Astrocyte of the cerebellum (primary cell): Measurements from ENCODE around the gene DNASE2.
"Not testable (repeated sequence)": the region's sequence is repeated elsewhere in the genome, so short reads cannot be mapped to it uniquely, and the experiment has no call there.

Experiments used
- DNase-seq: peaks from one replicate; pipeline ENCODE4 v3.0.0-alpha.2; 2011; ENCODE audit warnings: low read depth
- H3K4me3 ChIP-seq: 2 replicates; pipeline ENCODE4 v1.5.1; 2011; ENCODE audit warnings: mild to moderate bottlenecking, low read depth, low read length, moderate library complexity
- in situ Hi-C: cut with HindIII; loops from 2 replicates; pipeline ENCODE4 v1.10.0; 2017; ENCODE audit warnings: low sequenced_read_pairs
- TF ChIP-seq, protein P1 (sequence below): IDR thresholded peaks from 2 replicates; pipeline ENCODE4 v1.5.1; 2012; ENCODE audit warnings: low read length, low read depth, moderate library complexity, mild to moderate bottlenecking; ENCODE audit errors: missing control alignments

DNASE2 gene, protein sequence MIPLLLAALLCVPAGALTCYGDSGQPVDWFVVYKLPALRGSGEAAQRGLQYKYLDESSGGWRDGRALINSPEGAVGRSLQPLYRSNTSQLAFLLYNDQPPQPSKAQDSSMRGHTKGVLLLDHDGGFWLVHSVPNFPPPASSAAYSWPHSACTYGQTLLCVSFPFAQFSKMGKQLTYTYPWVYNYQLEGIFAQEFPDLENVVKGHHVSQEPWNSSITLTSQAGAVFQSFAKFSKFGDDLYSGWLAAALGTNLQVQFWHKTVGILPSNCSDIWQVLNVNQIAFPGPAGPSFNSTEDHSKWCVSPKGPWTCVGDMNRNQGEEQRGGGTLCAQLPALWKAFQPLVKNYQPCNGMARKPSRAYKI

DNA sequence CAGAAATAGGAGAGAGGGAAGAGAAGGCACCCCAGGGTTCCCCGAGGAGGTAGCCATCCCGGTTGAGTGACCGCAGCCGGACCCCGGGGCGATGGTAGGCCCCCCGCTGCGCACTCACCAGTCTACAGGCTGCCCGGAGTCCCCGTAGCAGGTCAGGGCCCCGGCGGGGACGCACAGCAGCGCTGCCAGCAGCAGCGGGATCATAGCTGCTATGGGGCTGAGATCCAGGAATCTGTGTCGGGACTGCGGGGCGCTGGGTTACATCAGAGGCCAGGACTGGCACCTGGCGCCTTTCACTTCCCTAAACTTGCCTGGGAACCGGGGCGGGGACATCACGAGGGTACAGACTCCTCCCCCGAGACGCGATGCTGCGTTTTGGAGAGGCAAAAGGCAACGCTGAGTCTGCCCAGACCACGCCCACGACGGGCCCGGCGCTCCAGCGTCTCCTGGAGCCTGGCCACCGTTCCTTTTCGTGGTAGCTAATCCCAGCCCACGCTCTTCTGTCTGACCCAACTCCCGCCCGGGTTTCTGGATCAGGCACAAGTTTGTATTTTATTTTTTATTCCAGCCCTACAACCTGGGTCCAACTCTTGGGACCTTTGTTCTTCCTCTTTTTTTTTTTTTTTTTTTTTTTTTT is at the start of gene DNASE2:
DNASE2 (minus strand) TSS at position 278 of the 637 bp plus-strand sequence; CDS start at position 204, 74 bp downstream.
- H3K4me3 ChIP-seq: peak within 1 kb of the TSS; percentile 79
- TF ChIP-seq, protein P1, sequence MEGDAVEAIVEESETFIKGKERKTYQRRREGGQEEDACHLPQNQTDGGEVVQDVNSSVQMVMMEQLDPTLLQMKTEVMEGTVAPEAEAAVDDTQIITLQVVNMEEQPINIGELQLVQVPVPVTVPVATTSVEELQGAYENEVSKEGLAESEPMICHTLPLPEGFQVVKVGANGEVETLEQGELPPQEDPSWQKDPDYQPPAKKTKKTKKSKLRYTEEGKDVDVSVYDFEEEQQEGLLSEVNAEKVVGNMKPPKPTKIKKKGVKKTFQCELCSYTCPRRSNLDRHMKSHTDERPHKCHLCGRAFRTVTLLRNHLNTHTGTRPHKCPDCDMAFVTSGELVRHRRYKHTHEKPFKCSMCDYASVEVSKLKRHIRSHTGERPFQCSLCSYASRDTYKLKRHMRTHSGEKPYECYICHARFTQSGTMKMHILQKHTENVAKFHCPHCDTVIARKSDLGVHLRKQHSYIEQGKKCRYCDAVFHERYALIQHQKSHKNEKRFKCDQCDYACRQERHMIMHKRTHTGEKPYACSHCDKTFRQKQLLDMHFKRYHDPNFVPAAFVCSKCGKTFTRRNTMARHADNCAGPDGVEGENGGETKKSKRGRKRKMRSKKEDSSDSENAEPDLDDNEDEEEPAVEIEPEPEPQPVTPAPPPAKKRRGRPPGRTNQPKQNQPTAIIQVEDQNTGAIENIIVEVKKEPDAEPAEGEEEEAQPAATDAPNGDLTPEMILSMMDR: no peak
- peak; percentile 73 for DNase-seq
- in situ Hi-C loops: no loop called here

DNA sequence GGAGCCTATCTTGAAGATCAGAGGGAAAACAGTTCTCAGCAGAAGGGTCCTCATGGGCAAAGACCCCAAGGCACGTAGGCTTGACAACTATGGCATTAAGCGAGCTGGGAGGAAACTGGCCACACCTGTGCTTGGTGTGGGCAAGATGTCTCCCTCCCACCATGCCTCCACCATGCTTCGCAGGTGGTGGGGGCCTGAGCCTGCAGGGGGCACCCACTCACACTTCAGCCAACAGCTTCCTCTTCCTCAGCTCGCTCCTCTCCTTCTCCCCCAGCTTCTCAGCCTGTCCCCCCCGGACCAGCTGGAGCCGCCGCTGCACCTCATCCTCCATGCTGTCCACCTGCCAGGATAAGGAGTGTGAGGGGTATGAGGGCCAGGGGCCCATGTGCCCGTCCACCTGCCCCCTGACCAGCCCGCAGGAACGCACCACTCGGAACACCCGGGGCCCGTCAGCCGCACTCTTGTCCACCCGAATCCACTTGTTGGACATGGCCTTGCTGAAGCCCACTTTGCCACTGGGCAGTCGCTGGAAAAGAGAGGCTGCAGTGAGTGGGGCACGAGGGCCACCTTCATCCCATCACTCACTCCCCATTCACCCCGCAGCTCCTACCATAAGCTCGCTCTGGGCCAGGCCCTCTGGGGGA is 48.9 kb upstream of the DNASE2 start:
- DNase-seq: no peak
- TF ChIP-seq, protein P1: no peak
- no peak overlapping the region for H3K4me3 ChIP-seq
- in situ Hi-C loops: no loop called here

DNA sequence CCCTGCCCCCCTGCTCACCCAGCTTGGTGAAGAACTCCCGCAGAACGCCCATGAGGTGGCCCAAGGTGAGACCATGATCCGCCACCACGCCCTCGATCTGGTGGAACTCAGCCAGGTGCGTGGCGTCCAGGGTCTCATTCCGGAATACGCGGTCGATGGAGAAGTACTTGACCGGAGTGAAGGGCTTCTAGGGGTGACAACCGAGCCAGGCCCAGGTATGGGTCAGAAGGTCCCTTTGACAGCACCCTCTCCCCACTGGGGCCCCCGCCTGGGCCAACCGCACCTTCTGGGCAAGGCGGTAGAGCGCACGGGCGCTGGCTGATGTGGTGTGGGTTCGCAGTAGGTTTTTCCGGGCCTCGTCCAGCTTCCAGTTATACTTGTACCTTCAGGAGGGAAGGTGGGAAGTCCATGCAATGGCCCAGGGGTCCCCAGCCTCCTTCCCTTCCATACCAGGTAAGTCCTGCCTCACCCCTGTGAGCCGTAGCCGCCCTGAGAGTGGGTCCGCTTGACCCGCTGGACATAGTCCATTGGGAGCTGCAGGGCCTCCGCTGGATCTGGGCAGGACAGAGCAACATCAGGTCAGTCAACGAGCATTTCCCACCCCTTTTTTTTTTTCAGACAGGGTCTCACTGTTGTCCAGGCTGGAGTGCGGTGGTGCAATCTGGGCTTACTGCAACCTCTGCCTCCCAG is 43.5 kb upstream of the DNASE2 start:
- no peak overlapping the region for H3K4me3 ChIP-seq
- in situ Hi-C loops: no loop called here
- no peak for DNase-seq
- TF ChIP-seq, protein P1: no peak

DNA sequence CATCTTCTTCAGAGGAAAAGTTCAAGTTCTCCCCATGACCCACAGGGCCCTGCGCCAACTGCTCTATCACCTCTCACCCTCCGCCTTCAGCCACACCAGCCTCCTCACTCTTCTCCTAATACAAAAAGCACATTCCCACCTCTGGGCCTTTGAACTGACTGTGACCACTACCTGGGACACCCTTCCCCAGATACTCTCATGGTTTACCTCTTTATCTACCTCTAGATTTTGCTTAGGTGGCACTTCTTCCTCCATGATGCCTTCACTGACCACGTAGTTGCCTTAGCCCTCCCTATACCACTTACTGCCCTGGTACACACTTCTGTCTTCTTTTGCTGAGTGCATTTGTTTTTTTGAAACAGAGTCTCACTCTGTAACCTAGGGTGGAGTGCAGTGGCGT is 41.7 kb upstream of the DNASE2 start:
- TF ChIP-seq, protein P1: no peak
- H3K4me3 ChIP-seq: no peak overlapping the region
- in situ Hi-C loops: no loop called here
- DNase-seq: no peak

DNA sequence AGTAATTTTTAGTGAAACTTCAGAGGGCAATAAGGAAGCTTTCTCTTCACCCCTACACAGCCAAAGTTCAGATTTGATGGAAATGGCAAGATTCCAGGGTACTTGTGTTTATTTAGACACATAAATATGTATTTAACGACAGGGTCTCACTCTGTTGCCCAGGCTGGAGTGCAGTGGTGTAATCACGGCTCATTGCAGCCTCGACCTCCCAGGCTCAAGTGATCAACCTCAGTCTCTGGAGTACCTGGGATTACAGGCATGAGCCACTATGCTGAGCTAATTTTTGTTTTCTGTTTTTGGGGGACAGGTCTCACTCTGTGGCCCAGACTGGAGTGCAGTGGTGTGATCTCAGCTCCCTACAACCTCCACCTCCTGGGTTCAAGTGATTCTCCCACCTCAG is 39.8 kb upstream of the DNASE2 start:
- TF ChIP-seq, protein P1: no peak
- in situ Hi-C loops: no loop called here
- DNase-seq: no peak
- no peak overlapping the region for H3K4me3 ChIP-seq

DNA sequence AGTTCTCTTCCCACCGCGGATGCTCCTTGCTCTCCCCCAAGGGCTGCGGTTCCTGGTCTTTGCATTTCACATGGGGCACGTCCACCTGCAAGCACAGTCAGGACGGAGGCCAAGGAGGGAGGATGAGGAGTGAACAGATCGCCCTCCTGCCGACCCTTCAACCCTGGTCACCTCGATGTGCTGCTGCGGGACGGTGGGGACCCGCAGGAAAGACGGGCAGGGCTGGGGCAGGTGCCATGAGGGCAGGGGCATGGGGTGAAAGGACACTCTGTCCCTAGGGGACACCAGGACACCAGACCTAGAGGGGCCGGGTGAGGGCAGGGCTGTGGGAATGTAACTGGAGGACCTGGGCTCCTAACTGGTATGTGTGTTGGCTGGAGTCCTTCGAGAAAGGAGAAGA is 37.0 kb upstream of the DNASE2 start:
- H3K4me3 ChIP-seq: no peak overlapping the region
- TF ChIP-seq, protein P1: no peak
- DNase-seq: no peak
- in situ Hi-C loops: no loop called here

DNA sequence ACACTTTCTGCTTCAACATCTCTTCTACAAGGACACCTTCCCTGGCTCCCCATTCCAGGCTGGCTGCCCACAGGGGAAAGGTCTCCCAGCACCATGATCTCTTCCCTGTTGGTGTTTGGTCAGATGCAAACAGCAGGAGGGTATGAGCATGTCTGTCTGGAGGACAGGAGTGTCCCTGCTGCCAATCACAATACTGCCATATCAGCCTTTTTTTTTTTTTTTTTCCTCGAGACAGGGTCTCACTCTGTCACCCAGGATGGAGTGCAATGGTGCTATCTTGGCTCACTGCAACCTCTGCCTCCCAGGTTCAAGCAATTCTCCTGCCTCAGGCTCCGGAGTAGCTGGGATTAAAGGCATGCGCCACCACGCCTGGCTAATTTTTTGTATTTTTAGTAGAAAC is 34.6 kb upstream of the DNASE2 start:
- in situ Hi-C loops: not testable (repeated sequence)

More for the DNA sequence above, 34.6 kb upstream of the DNASE2 start:
- H3K4me3 ChIP-seq, DNase-seq: not testable (repeated sequence)
